Lung (tissue), 12 donors: ENCODE measurements around the gene PLVAP. TPM values are rescaled to one million over a fixed set of nuclear protein-coding genes. Genes with fewer than 3 reads are reported as not detected.

Experiments
- ATAC-seq: fragments of 200-7000 bp; cut with Tn5 transposase; one replicate; pipeline ENCODE4 v1.9.1; 2020; ENCODE audit warnings: moderate number of reproducible peaks; ENCODE audit not compliant: insufficient read depth, low FRiP score
- DNase-seq, 3 donors: peaks; one replicate each; pipeline ENCODE4 v3.0.0-alpha.2; 2013 to 2017
- H3K27ac ChIP-seq, 2 donors: one replicate each; pipeline ENCODE4 v1.5.1; 2013; ENCODE audit warnings: mild to moderate bottlenecking in 2 of 2, moderate library complexity in 2 of 2, control low read depth in 1 of 2, inconsistent platforms in 1 of 2, low read depth in 1 of 2, low read length in 1 of 2
- H3K27me3 ChIP-seq, 3 donors: one replicate each; pipeline ENCODE4 v1.5.1; 2013; ENCODE audit warnings: low read length in 2 of 3; ENCODE audit not compliant: control insufficient read depth in 3 of 3, insufficient read depth in 3 of 3
- H3K36me3 ChIP-seq, 4 donors: one replicate each; pipeline ENCODE4 v1.5.1; 2013; ENCODE audit warnings: low read length in 4 of 4, mild to moderate bottlenecking in 1 of 4, moderate library complexity in 1 of 4; ENCODE audit not compliant: control insufficient read depth in 4 of 4, insufficient read depth in 4 of 4
- H3K4me1 ChIP-seq, 5 donors: one replicate each; pipeline ENCODE4 v1.5.1; 2013; ENCODE audit warnings: low read length in 5 of 5, mild to moderate bottlenecking in 2 of 5, moderate library complexity in 1 of 5; ENCODE audit not compliant: control insufficient read depth in 5 of 5, insufficient read depth in 5 of 5
- H3K4me3 ChIP-seq: one replicate; pipeline ENCODE4 v1.5.1; 2013; ENCODE audit warnings: mild to moderate bottlenecking, control low read depth, moderate library complexity
- H3K9ac ChIP-seq, 2 donors: one replicate each; pipeline ENCODE4 v1.5.1; 2013; ENCODE audit warnings: low read length in 2 of 2, control low read depth in 1 of 2; ENCODE audit not compliant: insufficient read depth in 1 of 2
- H3K9me3 ChIP-seq, 4 donors: one replicate each; pipeline ENCODE4 v1.5.1; 2013; ENCODE audit warnings: low read length in 3 of 4, mild to moderate bottlenecking in 1 of 4, moderate library complexity in 1 of 4; ENCODE audit not compliant: control insufficient read depth in 4 of 4, insufficient read depth in 3 of 4
- CTCF ChIP-seq: IDR thresholded peaks from 2 replicates; pipeline ENCODE4 v1.5.1; 2012; ENCODE audit warnings: mild to moderate bottlenecking; ENCODE audit errors: control extremely low read depth, extremely low read depth
- WGBS, 2 donors: extraction: QIAGEN DNeasy Blood & Tissue Kit; methylation state at CpG; one replicate each; pipeline ENCODE4 v1.1.7; 2013; 5-methylcytosine and 5-hydroxymethylcytosine counted together
- polyA plus RNA-seq, 2 donors: library from polyadenylated mRNA; stranded (reverse); fragments of 200-250 nt; gene quantifications; one replicate each; pipeline ENCODE4 v1.2.1, GENCODE V29; 2013
- total RNA-seq, 2 donors: library from RNA; depleted of rRNA in 1 of 2; stranded (reverse); fragments of >200 nt in 1 of 2; gene quantifications; one replicate each; pipeline ENCODE4 v1.2.1, GENCODE V29; 2014 to 2021
- donor health status: control.
- donor health status: control.
- donor health status: Bipolar disorder and iron deficiency.
- donor health status: healthy.
- donor health status: DM: yes; HTN: yes; CAD: no.

PLVAP gene
- total and polyA plus RNA-seq, 4 donors: 6.4 to 55.0 (median 25.8) TPM

GRCh38 chr19:17322854-17323253, 54.3 kb downstream of the PLVAP start:
- H3K4me3 ChIP-seq: no peak overlapping the region

GRCh38 chr19:17321655-17322489, 55.3 kb downstream of the PLVAP start:
- ATAC-seq: no peak
- 88 to 91% methylated on average over 19 of the region's 19 CpGs for WGBS, 2 donors
- Histone ChIP-seq H3K9me3 (peaks cover 0 to 2% (median 0%) of the 10 kb centered on the region in 4 donors), H3K9ac (no peak overlapping the region), H3K4me3 (no peak overlapping the region), H3K27ac (no peak overlapping the region), H3K36me3 (peaks cover 0 to 40% (median 8%) of the 10 kb centered on the region in 4 donors), H3K27me3 (no peaks in the 10 kb centered on the region), H3K4me1 (peaks cover 0 to 6% (median 0%) of the 10 kb centered on the region in 5 donors)
- TF ChIP-seq CTCF: no peak
- DNase-seq: no peak

More at GRCh38 chr19:17322854-17323253, 54.3 kb downstream of the PLVAP start:
- DNase-seq (peak in 2 of 3 donors; percentile 36 to 44), ATAC-seq (no peak)
- Histone ChIP-seq H3K9me3 (peaks cover 0 to 2% (median 0%) of the 10 kb centered on the region in 4 donors), H3K27ac (peak overlapping the region in 1 of 2 donors; percentile 8), H3K9ac (no peak overlapping the region), H3K27me3 (no peaks in the 10 kb centered on the region), H3K36me3 (peaks cover 0 to 41% (median 8%) of the 10 kb centered on the region in 4 donors), H3K4me1 (peaks cover 0 to 6% (median 0%) of the 10 kb centered on the region in 5 donors)
- WGBS, 2 donors: 77% methylated on average over 10 of the region's 10 CpGs
- no peak for TF ChIP-seq CTCF

GRCh38 chr19:17320435-17320834, 56.7 kb downstream of the PLVAP start:
- 84 to 87% methylated on average over 11 of the region's 11 CpGs for WGBS, 2 donors
- no peaks in the 10 kb centered on the region for H3K27me3 ChIP-seq
- peaks cover 0 to 6% (median 0%) of the 10 kb centered on the region in 5 donors for H3K4me1 ChIP-seq
- H3K4me3 ChIP-seq: no peak overlapping the region
- TF ChIP-seq CTCF: no peak
- peaks cover 0 to 2% (median 0%) of the 10 kb centered on the region in 4 donors for H3K9me3 ChIP-seq
- H3K36me3 ChIP-seq: peaks cover 5 to 45% (median 14%) of the 10 kb centered on the region in 4 donors
- H3K27ac ChIP-seq: no peak overlapping the region
- DNase-seq (no peak), ATAC-seq (no peak)
- H3K9ac ChIP-seq: no peak overlapping the region
